Measurements from ENCODE around the gene OBP2A.

DNA sequence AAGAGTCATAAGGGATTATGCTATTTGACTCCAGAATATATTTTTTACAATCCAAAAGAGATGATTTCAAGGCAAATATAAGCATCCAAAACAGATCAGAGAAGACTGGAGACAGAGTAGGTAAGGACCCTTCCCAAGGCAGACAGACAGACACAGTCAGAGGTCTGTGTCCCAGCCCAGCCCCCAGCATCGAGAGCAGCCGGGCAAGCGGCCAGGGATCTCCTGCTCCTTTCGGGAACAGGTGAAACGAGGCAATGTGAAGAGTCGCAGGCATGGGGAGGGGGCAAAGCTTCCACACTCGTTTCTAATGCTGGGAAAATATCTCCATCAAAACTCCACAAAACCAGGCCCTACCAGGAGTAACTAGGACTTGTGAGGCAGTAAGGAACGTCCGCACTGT lies 21.4 kb downstream of the OBP2A start:
- TF ChIP-seq, protein P1, sequence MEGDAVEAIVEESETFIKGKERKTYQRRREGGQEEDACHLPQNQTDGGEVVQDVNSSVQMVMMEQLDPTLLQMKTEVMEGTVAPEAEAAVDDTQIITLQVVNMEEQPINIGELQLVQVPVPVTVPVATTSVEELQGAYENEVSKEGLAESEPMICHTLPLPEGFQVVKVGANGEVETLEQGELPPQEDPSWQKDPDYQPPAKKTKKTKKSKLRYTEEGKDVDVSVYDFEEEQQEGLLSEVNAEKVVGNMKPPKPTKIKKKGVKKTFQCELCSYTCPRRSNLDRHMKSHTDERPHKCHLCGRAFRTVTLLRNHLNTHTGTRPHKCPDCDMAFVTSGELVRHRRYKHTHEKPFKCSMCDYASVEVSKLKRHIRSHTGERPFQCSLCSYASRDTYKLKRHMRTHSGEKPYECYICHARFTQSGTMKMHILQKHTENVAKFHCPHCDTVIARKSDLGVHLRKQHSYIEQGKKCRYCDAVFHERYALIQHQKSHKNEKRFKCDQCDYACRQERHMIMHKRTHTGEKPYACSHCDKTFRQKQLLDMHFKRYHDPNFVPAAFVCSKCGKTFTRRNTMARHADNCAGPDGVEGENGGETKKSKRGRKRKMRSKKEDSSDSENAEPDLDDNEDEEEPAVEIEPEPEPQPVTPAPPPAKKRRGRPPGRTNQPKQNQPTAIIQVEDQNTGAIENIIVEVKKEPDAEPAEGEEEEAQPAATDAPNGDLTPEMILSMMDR (conservative IDR thresholded peaks at IDR 0.05; ENCODE audit: low read length), result no peak
- TF ChIP-seq EZH2phosphoT487 (IDR thresholded peaks at IDR 0.05; ENCODE audit: borderline replicate concordance, low read depth, low read length), result no peak
